ENCODE results near the gene ADAT3. TPM values are rescaled to one million over a fixed set of nuclear protein-coding genes. Genes with fewer than 3 reads are reported as not detected.

ADAT3 gene
- polyA plus RNA-seq, 1 of the 3 experiments (the other 2 are of a cell fraction): 2.8 TPM

- peak overlapping the region; percentile 84 for H3K4me2 ChIP-seq
- no peak overlapping the region for H2AFZ ChIP-seq (ENCODE audit: low read depth)
- H3K9me3 ChIP-seq: no peaks in the 10 kb centered on the region
- TF ChIP-seq TCF12 (IDR thresholded peaks at IDR 0.05) (no peak), RXRA (IDR thresholded peaks at IDR 0.05; ENCODE audit: borderline replicate concordance, low read depth) (no peak), YY1 (IDR thresholded peaks at IDR 0.05; ENCODE audit: low read depth) (no peak), SMC3 (IDR thresholded peaks at IDR 0.05; ENCODE audit: low read depth, low read length) (no peak), NFIC (IDR thresholded peaks at IDR 0.05; ENCODE audit: borderline replicate concordance) (no peak), FOXJ3 (CRISPR knock-in tag; IDR thresholded peaks at IDR 0.05) (no peak), RCOR1 (IDR thresholded peaks at IDR 0.05; ENCODE audit: low read length) (no peak), FOSL2 (IDR thresholded peaks at IDR 0.05; ENCODE audit: borderline replicate concordance, low read depth) (no peak), RAD21 (IDR thresholded peaks at IDR 0.05; ENCODE audit: low read length) (no peak), FOXM1 (IDR thresholded peaks at IDR 0.05; ENCODE audit: low read depth) (no peak)
- TF ChIP-seq, protein P1, sequence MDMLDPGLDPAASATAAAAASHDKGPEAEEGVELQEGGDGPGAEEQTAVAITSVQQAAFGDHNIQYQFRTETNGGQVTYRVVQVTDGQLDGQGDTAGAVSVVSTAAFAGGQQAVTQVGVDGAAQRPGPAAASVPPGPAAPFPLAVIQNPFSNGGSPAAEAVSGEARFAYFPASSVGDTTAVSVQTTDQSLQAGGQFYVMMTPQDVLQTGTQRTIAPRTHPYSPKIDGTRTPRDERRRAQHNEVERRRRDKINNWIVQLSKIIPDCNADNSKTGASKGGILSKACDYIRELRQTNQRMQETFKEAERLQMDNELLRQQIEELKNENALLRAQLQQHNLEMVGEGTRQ (IDR thresholded peaks at IDR 0.05; ENCODE audit: borderline replicate concordance, low read depth, low read length): no peak
- H3K36me3 ChIP-seq (replicated peaks in 1 of 2; ENCODE audit: control insufficient read depth in 1 of 2, insufficient read depth in 2 of 2, low read length in 1 of 2): peaks cover 3 to 9% of the 10 kb centered on the region in 2 experiments
- peak overlapping the region in 1 of 2 experiments; percentile 87; a peak in 2 of 4 replicates for H3K27ac ChIP-seq (ENCODE audit: low read depth in 2 of 2, low read length in 1 of 2)
- peak overlapping the region; percentile 80; the same call in 1 of the 2 replicates for H3K9ac ChIP-seq
- H3K79me2 ChIP-seq (ENCODE audit: insufficient read depth): peaks cover 74% of the 10 kb centered on the region
- peak overlapping the region; percentile 83 to 91; a peak in 3 of 4 replicates for H3K4me3 ChIP-seq (ENCODE audit: low read depth in 2 of 2, low read length in 1 of 2)
- peaks cover 25% of the 10 kb centered on the region for H3F3A ChIP-seq (replicated peaks; ENCODE audit: insufficient read depth)
- CTCF ChIA-PET: interaction anchor here (0.9 to 1.1 kb wide), 2 partner anchors 35 to 196 kb away, joined by 3 read pairs; no protein-coding TSS in a partner anchor
- H4K20me1 ChIP-seq (ENCODE audit: insufficient read depth): peaks cover 12% of the 10 kb centered on the region
- no peaks in the 10 kb centered on the region for H3K9me2 ChIP-seq
- POLR2A ChIA-PET: no interaction called here
- 100% methylated on average over 7 of the region's 25 CpGs for WGBS (ENCODE audit: low lambda C conversion rate)
- H3K4me1 ChIP-seq (ENCODE audit: control insufficient read depth in 1 of 2, insufficient read depth in 2 of 2, low read depth in 1 of 2, low read length in 1 of 2): peaks cover 16 to 26% of the 10 kb centered on the region in 2 experiments
- no peaks in the 10 kb centered on the region for H3K27me3 ChIP-seq (ENCODE audit: insufficient read depth)
- DNase-seq: no peak
Measured at GRCh38 chr19:1872807-1873523, 32.2 kb upstream of the ADAT3 start.

GRCh38 chr19:1873524-1874473, 31.4 kb upstream of the ADAT3 start:
- Histone ChIP-seq H3F3A (replicated peaks; ENCODE audit: insufficient read depth) (peaks cover 21% of the 10 kb centered on the region), H3K9me2 (no peaks in the 10 kb centered on the region), H2AFZ (ENCODE audit: low read depth) (no peak overlapping the region), H3K79me2 (ENCODE audit: insufficient read depth) (peaks cover 70% of the 10 kb centered on the region), H4K20me1 (ENCODE audit: insufficient read depth) (peaks cover 12% of the 10 kb centered on the region), H3K9ac (peak overlapping the region; percentile 80), H3K27me3 (ENCODE audit: insufficient read depth) (no peaks in the 10 kb centered on the region), H3K4me3 (ENCODE audit: low read depth in 2 of 2, low read length in 1 of 2) (peak overlapping the region; percentile 83 to 91), H3K36me3 (replicated peaks in 1 of 2; ENCODE audit: control insufficient read depth in 1 of 2, insufficient read depth in 2 of 2, low read length in 1 of 2) (peaks cover 3 to 9% of the 10 kb centered on the region in 2 experiments), H3K4me2 (peak overlapping the region; percentile 84), H3K4me1 (ENCODE audit: control insufficient read depth in 1 of 2, insufficient read depth in 2 of 2, low read depth in 1 of 2, low read length in 1 of 2) (peaks cover 16 to 26% of the 10 kb centered on the region in 2 experiments), H3K27ac (ENCODE audit: low read depth in 2 of 2, low read length in 1 of 2) (peak overlapping the region; percentile 78 to 87), H3K9me3 (no peaks in the 10 kb centered on the region)
- ChIA-PET CTCF (interaction anchor here (1.1 to 1.5 kb wide), 3 partner anchors 9 to 36 kb away, joined by 3 to 7 read pairs (median 4); no protein-coding TSS in a partner anchor), POLR2A (no interaction called here)
- 29% methylated on average over 24 of the region's 29 CpGs for WGBS (ENCODE audit: low lambda C conversion rate)
- peak; percentile 75 for DNase-seq
- no peak for TF ChIP-seq EP300 (IDR thresholded peaks at IDR 0.05; ENCODE audit: borderline replicate concordance in 1 of 2, low read depth in 1 of 2, low read length in 1 of 2)
- peak; percentile 4; the same call in 1 of the 2 replicates for TF ChIP-seq MXI1 (IDR thresholded peaks at IDR 0.05; ENCODE audit: low read depth, low read length)
- peak; percentile 37; the same call in 1 of the 2 replicates for TF ChIP-seq NFIC (IDR thresholded peaks at IDR 0.05; ENCODE audit: borderline replicate concordance)
